ENCODE measurements around the gene AP2M1. TPM values are rescaled to one million over a fixed set of nuclear protein-coding genes. Genes with fewer than 3 reads are reported as not detected.
A peak's percentile ranks its signal among the peaks of the same experiment; 100 is the strongest.

AP2M1 gene
- total and polyA plus RNA-seq, 2 donors (not counting 3 experiments of a cell fraction or from before 2014, with no cell fraction given), result 431 to 602 TPM

GRCh38 chr3:184227481-184227935 is 52.9 kb downstream of the AP2M1 start:
- no peak overlapping the region for H3K9ac ChIP-seq (replicated peaks; ENCODE audit: extremely low read depth, insufficient read depth, low read length)
- FAIRE-seq (peak; percentile 62), DNase-seq (ENCODE audit: low read depth, low spot score) (peak; percentile 36)
- POLR2A ChIA-PET, result no interaction called here
- H3K36me3 ChIP-seq (ENCODE audit: control insufficient read depth in 2 of 2, extremely low read depth in 1 of 2, insufficient read depth in 2 of 2, low read length in 2 of 2), result no peaks in the 10 kb centered on the region
- TF ChIP-seq POLR2AphosphoS5 (IDR thresholded peaks at IDR 0.05; ENCODE audit: insufficient read depth, low read depth, low read length) (no peak), GATA2 (IDR thresholded peaks at IDR 0.05; ENCODE audit: insufficient read depth, insufficient read length, low read depth, low read length) (no peak), CTCF (IDR thresholded peaks at IDR 0.05; ENCODE audit: extremely low read depth in 1 of 2, insufficient read depth in 1 of 2, low read depth in 1 of 2, low read length in 2 of 2) (peak; percentile 57 to 91), JUN (IDR thresholded peaks at IDR 0.05; ENCODE audit: borderline replicate concordance, insufficient read depth, insufficient read length, low read depth) (no peak), MAX (IDR thresholded peaks at IDR 0.05; ENCODE audit: insufficient read depth, insufficient read length) (no peak), POLR2A (IDR thresholded peaks at IDR 0.05; ENCODE audit: low read depth, low read length) (no peak)
- no peaks in the 10 kb centered on the region for H3K79me2 ChIP-seq (ENCODE audit: control insufficient read depth, insufficient read depth, low read length)
- H3K4me2 ChIP-seq (ENCODE audit: insufficient read depth, low read length), result no peak overlapping the region
- BruUV-seq (replicated peaks), result no TSS peak
- no peak overlapping the region for H3K27ac ChIP-seq (ENCODE audit: insufficient read depth, low read depth, low read length)
- no peak overlapping the region for H3K4me3 ChIP-seq (replicated peaks in 1 of 3; ENCODE audit: insufficient read depth in 1 of 3, low read depth in 1 of 3, low read length in 3 of 3)
- no peak overlapping the region for H2AFZ ChIP-seq (ENCODE audit: low read depth, low read length)
- H3K9me1 ChIP-seq (replicated peaks; ENCODE audit: control insufficient read depth, extremely low read depth, insufficient read depth, low read length), result no peaks in the 10 kb centered on the region
- H3K27me3 ChIP-seq (ENCODE audit: control insufficient read depth in 2 of 2, insufficient read depth in 2 of 2, low read length in 2 of 2), result peaks cover 34 to 53% of the 10 kb centered on the region in 2 experiments
- H3K4me1 ChIP-seq (ENCODE audit: control insufficient read depth, extremely low read depth, insufficient read depth, low read length), result peaks cover 4% of the 10 kb centered on the region
- H3K9me3 ChIP-seq (replicated peaks; ENCODE audit: control insufficient read depth, insufficient read depth, low read length), result no peaks in the 10 kb centered on the region
- intact Hi-C loops (cut with micrococcal nuclease), result loop anchor here (1.0 to 5.0 kb wide), 3 partner anchors 23 to 62 kb away; partner anchors contain the start of gene ABCF3
- CTCF ChIA-PET, result interaction anchor here (0.6 to 4.3 kb wide), 44 partner anchors 11 to 330 kb away, joined by 3 to 98 read pairs (median 6); partner anchors contain the start of genes ABCF3, AP2M1, CAMK2N2 and DVL3
- dilution Hi-C loops (cut with MboI; ENCODE audit: extremely low pct_ligation_motif_present, low sequenced_read_pairs), result no loop called here
- H4K20me1 ChIP-seq (replicated peaks; ENCODE audit: control insufficient read depth, extremely low read depth, insufficient read depth, low read length), result no peaks in the 10 kb centered on the region

Measured in endothelial cell of umbilical vein (primary cell).